Measurements from ENCODE around the gene MED25. TPM values are rescaled to one million over a fixed set of nuclear protein-coding genes. Genes with fewer than 3 reads are reported as not detected.

The MED25 gene
- total RNA-seq, 2 donors from 2014 or later, result 89.1 to 90.0 TPM

GRCh38 chr19:49856574-49857021, 38.5 kb downstream of the MED25 start:
- Histone ChIP-seq H3K9ac (ENCODE audit: extremely low read depth, low read length, poor library complexity, severe bottlenecking) (no peak overlapping the region), H3K36me3 (ENCODE audit: control insufficient read depth, insufficient read depth, low read length) (peaks cover 50% of the 10 kb centered on the region), H3K4me3 (ENCODE audit: low read length) (no peak overlapping the region), H3K4me1 (ENCODE audit: control insufficient read depth, insufficient read depth, low read length) (peaks cover 5% of the 10 kb centered on the region), H3K27ac (ENCODE audit: low read depth, low read length) (no peak overlapping the region), H3K27me3 (ENCODE audit: control insufficient read depth, insufficient read depth, low read length, poor library complexity, severe bottlenecking) (no peaks in the 10 kb centered on the region), H3K9me3 (ENCODE audit: control insufficient read depth, low read length) (no peaks in the 10 kb centered on the region)
- H3K27me3 Mint-ChIP-seq (ENCODE audit: insufficient read depth), result no peaks in the 10 kb centered on the region
- H3K4me1 Mint-ChIP-seq, result peaks cover 15% of the 10 kb centered on the region
- TF ChIP-seq, protein P1, sequence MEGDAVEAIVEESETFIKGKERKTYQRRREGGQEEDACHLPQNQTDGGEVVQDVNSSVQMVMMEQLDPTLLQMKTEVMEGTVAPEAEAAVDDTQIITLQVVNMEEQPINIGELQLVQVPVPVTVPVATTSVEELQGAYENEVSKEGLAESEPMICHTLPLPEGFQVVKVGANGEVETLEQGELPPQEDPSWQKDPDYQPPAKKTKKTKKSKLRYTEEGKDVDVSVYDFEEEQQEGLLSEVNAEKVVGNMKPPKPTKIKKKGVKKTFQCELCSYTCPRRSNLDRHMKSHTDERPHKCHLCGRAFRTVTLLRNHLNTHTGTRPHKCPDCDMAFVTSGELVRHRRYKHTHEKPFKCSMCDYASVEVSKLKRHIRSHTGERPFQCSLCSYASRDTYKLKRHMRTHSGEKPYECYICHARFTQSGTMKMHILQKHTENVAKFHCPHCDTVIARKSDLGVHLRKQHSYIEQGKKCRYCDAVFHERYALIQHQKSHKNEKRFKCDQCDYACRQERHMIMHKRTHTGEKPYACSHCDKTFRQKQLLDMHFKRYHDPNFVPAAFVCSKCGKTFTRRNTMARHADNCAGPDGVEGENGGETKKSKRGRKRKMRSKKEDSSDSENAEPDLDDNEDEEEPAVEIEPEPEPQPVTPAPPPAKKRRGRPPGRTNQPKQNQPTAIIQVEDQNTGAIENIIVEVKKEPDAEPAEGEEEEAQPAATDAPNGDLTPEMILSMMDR (conservative IDR thresholded peaks at IDR 0.05), result no peak
- peak; percentile 51 for DNase-seq
- peaks cover 41% of the 10 kb centered on the region for H3K36me3 Mint-ChIP-seq (ENCODE audit: low read depth)
- WGBS, 2 experiments (ENCODE audit: insufficient coverage in 1 of 2, insufficient read length in 1 of 2), result 95 to 97% methylated on average over 10 to 18 of the region's 18 CpGs
- H3K9me3 Mint-ChIP-seq, result no peaks in the 10 kb centered on the region
- H3K4me3 Mint-ChIP-seq, result no peak overlapping the region
- no peak overlapping the region for H3K27ac Mint-ChIP-seq

- 87 to 96% methylated on average over 13 to 26 of the region's 26 CpGs for WGBS, 2 experiments (ENCODE audit: insufficient coverage in 1 of 2, insufficient read length in 1 of 2)
- peak; percentile 68 for DNase-seq
- no peak overlapping the region for H3K9ac ChIP-seq (ENCODE audit: extremely low read depth, low read length, poor library complexity, severe bottlenecking)
- Mint-ChIP-seq H3K4me1 (peaks cover 12% of the 10 kb centered on the region), H3K27ac (no peak overlapping the region), H3K36me3 (ENCODE audit: low read depth) (peaks cover 41% of the 10 kb centered on the region), H3K27me3 (ENCODE audit: insufficient read depth) (no peaks in the 10 kb centered on the region), H3K9me3 (no peaks in the 10 kb centered on the region), H3K4me3 (no peak overlapping the region)
- H3K27ac ChIP-seq (ENCODE audit: low read depth, low read length), result peak overlapping the region; percentile 51
- TF ChIP-seq, protein P1 (conservative IDR thresholded peaks at IDR 0.05), result no peak
- H3K4me1 ChIP-seq (ENCODE audit: control insufficient read depth, insufficient read depth, low read length), result peaks cover 5% of the 10 kb centered on the region
- H3K36me3 ChIP-seq (ENCODE audit: control insufficient read depth, insufficient read depth, low read length), result peaks cover 54% of the 10 kb centered on the region
- H3K9me3 ChIP-seq (ENCODE audit: control insufficient read depth, low read length), result no peaks in the 10 kb centered on the region
- no peaks in the 10 kb centered on the region for H3K27me3 ChIP-seq (ENCODE audit: control insufficient read depth, insufficient read depth, low read length, poor library complexity, severe bottlenecking)
- H3K4me3 ChIP-seq (ENCODE audit: low read length), result no peak overlapping the region
Measured at GRCh38 chr19:49857061-49857837, 39.2 kb downstream of the MED25 start.

GRCh38 chr19:49857838-49858087, 39.7 kb downstream of the MED25 start:
- Histone ChIP-seq H3K4me1 (ENCODE audit: control insufficient read depth, insufficient read depth, low read length) (peaks cover 2% of the 10 kb centered on the region), H3K9ac (ENCODE audit: extremely low read depth, low read length, poor library complexity, severe bottlenecking) (no peak overlapping the region), H3K4me3 (ENCODE audit: low read length) (no peak overlapping the region), H3K27ac (ENCODE audit: low read depth, low read length) (peak overlapping the region; percentile 51), H3K36me3 (ENCODE audit: control insufficient read depth, insufficient read depth, low read length) (peaks cover 54% of the 10 kb centered on the region), H3K27me3 (ENCODE audit: control insufficient read depth, insufficient read depth, low read length, poor library complexity, severe bottlenecking) (no peaks in the 10 kb centered on the region), H3K9me3 (ENCODE audit: control insufficient read depth, low read length) (no peaks in the 10 kb centered on the region)
- Mint-ChIP-seq H3K4me3 (no peak overlapping the region), H3K27me3 (ENCODE audit: insufficient read depth) (no peaks in the 10 kb centered on the region), H3K4me1 (peaks cover 7% of the 10 kb centered on the region), H3K36me3 (ENCODE audit: low read depth) (peaks cover 38% of the 10 kb centered on the region), H3K9me3 (no peaks in the 10 kb centered on the region), H3K27ac (no peak overlapping the region)
- TF ChIP-seq, protein P1 (conservative IDR thresholded peaks at IDR 0.05), result no peak
- DNase-seq, result peak; percentile 60
- 87 to 94% methylated on average over 3 to 5 of the region's 5 CpGs for WGBS, 2 experiments (ENCODE audit: insufficient coverage in 1 of 2, insufficient read length in 1 of 2)
